Peyer's patch (tissue), 4 donors: Measurements from ENCODE around the gene C2orf92. TPM values are rescaled to one million over a fixed set of nuclear protein-coding genes. Genes with fewer than 3 reads are reported as not detected.

ENCODE experiments used
- DNase-seq, 3 donors: peaks; one replicate each; pipeline ENCODE4 v3.0.0-alpha.2; 2017 to 2019
- H3K27ac ChIP-seq, 4 donors: fragments of 200-600 bp; sonication (generic); one replicate each; pipeline ENCODE4 v1.5.1; 2016 to 2019
- H3K27me3 ChIP-seq, 2 donors: fragments of 200-600 bp; sonication (generic); one replicate each; pipeline ENCODE4 v1.5.1; 2019
- H3K36me3 ChIP-seq, 3 donors: fragments of 200-600 bp; sonication (generic); one replicate each; pipeline ENCODE4 v1.5.1; 2016 to 2019
- H3K4me1 ChIP-seq, 4 donors: fragments of 200-600 bp; sonication (generic); one replicate each; pipeline ENCODE4 v1.5.1; 2016 to 2019
- H3K4me3 ChIP-seq, 4 donors: fragments of 200-600 bp; sonication (generic); 1 replicate in 3 of 4; 2 replicates in 1 of 4; pipeline ENCODE4 v1.5.1; 2016 to 2019; ENCODE audit warnings: mild to moderate bottlenecking in 1 of 4
- H3K9me3 ChIP-seq, 4 donors: fragments of 200-600 bp; sonication (generic); one replicate each; pipeline ENCODE4 v1.5.1; 2016 to 2019; ENCODE audit warnings: mild to moderate bottlenecking in 1 of 4
- POLR2A ChIP-seq, 2 donors: fragments of 450-650 bp; IDR thresholded peaks; one replicate each; pipeline ENCODE4 v1.5.1; 2017; ENCODE audit warnings: antibody characterized with exemption in 2 of 2, mild to moderate bottlenecking in 2 of 2, moderate library complexity in 2 of 2
- total RNA-seq, 4 donors: library from RNA; depleted of rRNA; stranded (reverse); fragments of >200 nt; gene quantifications; one replicate each; pipeline ENCODE4 v1.1.0, GENCODE V29; 2016
- TF ChIP-seq, protein P1 (sequence below), 6 experiments: fragments of 450-650 bp in 4 of 6; fragments of 200-600 bp in 2 of 6; sonication (generic) in 1 of 6; IDR thresholded peaks; one replicate each; pipeline ENCODE4 v1.5.1; 2017 to 2019; ENCODE audit warnings: antibody characterized with exemption in 6 of 6, mild to moderate bottlenecking in 3 of 6, moderate library complexity in 1 of 6

Gene C2orf92
- total RNA-seq, 4 donors from 2014 or later = 5.3 to 70.1 (median 25.5) TPM

DNA sequence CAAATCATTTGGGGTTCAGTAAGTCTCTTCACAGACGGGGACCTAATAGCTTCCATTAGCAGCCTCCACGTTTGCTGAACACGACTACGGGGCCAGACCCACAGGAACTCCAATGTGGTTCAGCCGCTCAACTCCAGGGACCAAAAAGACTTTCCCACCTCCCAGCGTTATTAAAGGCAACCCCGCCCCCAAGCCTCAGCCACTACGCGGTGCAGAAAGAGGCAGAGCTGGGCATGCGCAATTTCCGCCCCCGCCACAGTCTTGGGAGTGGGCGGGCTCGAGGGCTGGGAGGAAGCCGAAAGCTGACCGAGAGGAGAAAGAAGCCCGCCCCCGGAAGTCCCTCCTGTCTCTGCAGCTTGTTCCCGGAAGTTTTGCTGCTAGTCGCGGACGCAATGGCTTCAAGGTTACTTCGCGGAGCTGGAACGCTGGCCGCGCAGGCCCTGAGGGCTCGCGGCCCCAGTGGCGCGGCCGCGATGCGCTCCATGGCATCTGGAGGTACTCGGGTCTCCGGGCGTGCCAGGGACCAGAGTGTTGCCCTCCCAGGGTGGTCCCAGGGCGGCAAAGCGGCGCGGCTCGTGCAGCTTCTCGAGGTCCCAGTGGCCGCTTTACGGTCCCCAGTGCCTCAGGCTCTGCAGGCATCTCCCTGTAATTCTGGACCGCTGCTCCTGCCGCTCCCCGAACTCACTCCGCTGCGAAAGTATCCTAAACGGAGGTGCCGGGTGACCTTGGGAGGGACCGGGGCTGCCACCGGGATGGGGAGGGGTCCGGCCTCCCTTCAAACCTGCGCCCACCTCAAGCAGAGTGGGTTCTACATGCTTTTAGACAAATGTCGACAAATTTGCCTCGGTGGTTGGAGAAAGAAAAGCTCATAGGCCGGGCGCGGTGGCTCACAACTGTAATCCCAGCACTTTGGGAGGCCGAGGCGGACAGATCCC is 23.6 kb upstream of the C2orf92 start, which contains the start of gene COX5B:
COX5B (plus strand) TSS at position 368 of the 935 bp plus-strand sequence; CDS start at position 393, 25 bp downstream.
- peak; percentile 98 to 100 (median 99) for DNase-seq
- Histone ChIP-seq H3K27me3 (no peaks in the 10 kb centered on the region), H3K9me3 (no peaks in the 10 kb centered on the region), H3K4me1 (peaks cover 0 to 38% (median 7%) of the 10 kb centered on the region in 4 donors), H3K27ac (peak within 1 kb of the TSS; percentile 91 to 95 (median 92)), H3K36me3 (peaks cover 0 to 24% (median 0%) of the 10 kb centered on the region in 3 donors), H3K4me3 (peak within 1 kb of the TSS; percentile 83 to 96 (median 90))
- peak; percentile 75 to 88 for TF ChIP-seq POLR2A (IDR thresholded peaks at IDR 0.05)
- TF ChIP-seq, protein P1, sequence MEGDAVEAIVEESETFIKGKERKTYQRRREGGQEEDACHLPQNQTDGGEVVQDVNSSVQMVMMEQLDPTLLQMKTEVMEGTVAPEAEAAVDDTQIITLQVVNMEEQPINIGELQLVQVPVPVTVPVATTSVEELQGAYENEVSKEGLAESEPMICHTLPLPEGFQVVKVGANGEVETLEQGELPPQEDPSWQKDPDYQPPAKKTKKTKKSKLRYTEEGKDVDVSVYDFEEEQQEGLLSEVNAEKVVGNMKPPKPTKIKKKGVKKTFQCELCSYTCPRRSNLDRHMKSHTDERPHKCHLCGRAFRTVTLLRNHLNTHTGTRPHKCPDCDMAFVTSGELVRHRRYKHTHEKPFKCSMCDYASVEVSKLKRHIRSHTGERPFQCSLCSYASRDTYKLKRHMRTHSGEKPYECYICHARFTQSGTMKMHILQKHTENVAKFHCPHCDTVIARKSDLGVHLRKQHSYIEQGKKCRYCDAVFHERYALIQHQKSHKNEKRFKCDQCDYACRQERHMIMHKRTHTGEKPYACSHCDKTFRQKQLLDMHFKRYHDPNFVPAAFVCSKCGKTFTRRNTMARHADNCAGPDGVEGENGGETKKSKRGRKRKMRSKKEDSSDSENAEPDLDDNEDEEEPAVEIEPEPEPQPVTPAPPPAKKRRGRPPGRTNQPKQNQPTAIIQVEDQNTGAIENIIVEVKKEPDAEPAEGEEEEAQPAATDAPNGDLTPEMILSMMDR (IDR thresholded peaks at IDR 0.05) = peak in 2 of 6 experiments; percentile 15 to 17

DNA sequence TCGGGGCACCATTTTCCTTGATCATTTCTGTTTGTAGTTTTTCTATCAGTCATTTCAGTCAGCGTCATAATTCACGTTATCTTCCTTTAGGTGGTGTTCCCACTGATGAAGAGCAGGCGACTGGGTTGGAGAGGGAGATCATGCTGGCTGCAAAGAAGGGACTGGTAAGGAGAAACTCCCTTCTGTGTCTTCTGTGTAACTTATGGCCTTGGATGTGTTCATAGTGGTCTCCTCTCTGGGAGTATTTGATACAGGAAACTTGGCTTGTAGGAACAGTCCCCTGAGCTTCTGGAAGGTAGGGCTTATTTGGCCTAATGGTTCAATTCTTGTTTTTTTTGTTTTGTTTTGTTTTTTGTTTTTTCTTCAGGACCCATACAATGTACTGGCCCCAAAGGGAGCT is 22.5 kb upstream of the C2orf92 start:
- Histone ChIP-seq H3K9me3 (no peaks in the 10 kb centered on the region), H3K36me3 (peaks cover 0 to 24% (median 0%) of the 10 kb centered on the region in 3 donors), H3K27ac (peak overlapping the region in 3 of 4 donors; percentile 91 to 95 (median 92)), H3K4me3 (peak overlapping the region; percentile 83 to 96 (median 90)), H3K27me3 (no peaks in the 10 kb centered on the region), H3K4me1 (peaks cover 0 to 38% (median 7%) of the 10 kb centered on the region in 4 donors)
- DNase-seq = no peak
- TF ChIP-seq, protein P1 (IDR thresholded peaks at IDR 0.05) = no peak
- no peak for TF ChIP-seq POLR2A (IDR thresholded peaks at IDR 0.05)

DNA sequence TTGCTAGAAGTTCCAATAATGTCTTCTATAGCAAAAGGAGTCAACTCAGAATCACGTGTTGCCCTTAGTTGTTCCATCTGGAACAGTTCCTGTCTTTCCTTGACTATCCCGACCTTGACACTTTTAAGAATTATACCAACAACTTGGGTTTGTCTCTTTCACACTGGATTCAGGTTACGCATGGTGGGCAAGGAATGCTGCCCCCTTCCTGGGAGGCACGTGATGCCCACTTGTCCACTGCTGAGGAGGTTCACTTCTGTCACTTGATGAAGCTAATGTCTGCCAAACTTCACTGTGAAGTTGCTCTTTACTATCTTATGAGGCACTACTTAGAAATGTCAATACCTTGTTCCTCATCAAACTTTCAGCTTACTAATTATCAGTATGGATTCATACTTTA is 18.4 kb upstream of the C2orf92 start:
- TF ChIP-seq, protein P1 (IDR thresholded peaks at IDR 0.05) = no peak
- no peak for TF ChIP-seq POLR2A (IDR thresholded peaks at IDR 0.05)
- peaks cover 0 to 34% (median 0%) of the 10 kb centered on the region in 3 donors for H3K36me3 ChIP-seq

DNA sequence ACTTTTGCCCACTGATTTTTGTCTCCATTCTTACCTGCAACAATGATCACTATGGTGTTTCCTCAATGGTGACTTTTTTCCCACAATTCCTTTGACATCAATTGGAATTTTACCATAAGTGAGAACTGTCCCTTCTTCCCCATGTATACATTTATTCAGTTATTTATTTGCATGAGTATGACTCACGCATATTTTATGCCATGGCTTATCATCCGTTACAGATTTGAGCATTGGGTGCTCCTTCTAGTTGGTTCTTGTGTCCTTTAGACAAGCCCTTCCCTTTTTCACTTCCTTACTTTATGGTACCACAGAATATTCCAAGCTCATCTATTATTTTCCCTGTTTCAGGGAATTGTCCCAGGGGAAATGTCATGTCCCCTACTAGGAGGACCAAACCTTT is 16.0 kb upstream of the C2orf92 start:
- Histone ChIP-seq H3K36me3 (peaks cover 0 to 44% (median 0%) of the 10 kb centered on the region in 3 donors), H3K27me3 (no peaks in the 10 kb centered on the region), H3K9me3 (no peaks in the 10 kb centered on the region), H3K4me1 (peaks cover 0 to 14% (median 0%) of the 10 kb centered on the region in 4 donors), H3K27ac (no peak overlapping the region), H3K4me3 (no peak overlapping the region)
- TF ChIP-seq, protein P1 (IDR thresholded peaks at IDR 0.05) = no peak
- no peak for TF ChIP-seq POLR2A (IDR thresholded peaks at IDR 0.05)
- DNase-seq = no peak

More for the DNA sequence above, 18.4 kb upstream of the C2orf92 start:
- Histone ChIP-seq H3K9me3 (no peaks in the 10 kb centered on the region), H3K4me3 (no peak overlapping the region), H3K4me1 (peaks cover 0 to 33% (median 7%) of the 10 kb centered on the region in 4 donors), H3K27me3 (no peaks in the 10 kb centered on the region), H3K27ac (peak overlapping the region in 1 of 4 donors; percentile 28)
- no peak for DNase-seq

DNA sequence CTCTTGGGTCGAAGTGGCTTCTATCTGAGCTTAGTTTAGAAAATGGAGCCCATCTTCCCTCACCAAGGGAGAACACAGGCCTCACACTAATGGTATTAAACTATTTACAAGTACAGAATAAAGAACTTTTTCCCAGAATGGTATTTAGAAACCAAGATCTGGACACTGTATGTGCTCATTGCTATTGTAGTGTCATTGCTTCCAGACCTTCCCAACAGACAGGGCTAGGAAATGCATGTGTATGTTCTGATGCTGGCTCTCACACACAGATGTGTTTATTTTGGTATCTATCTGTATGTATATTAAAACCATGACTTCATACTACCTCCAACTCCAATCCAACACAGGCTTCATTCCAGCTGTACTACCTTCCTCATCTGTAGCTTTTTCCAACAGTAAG is 15.6 kb upstream of the C2orf92 start:
- DNase-seq = no peak
- Histone ChIP-seq H3K4me1 (peaks cover 0 to 10% (median 0%) of the 10 kb centered on the region in 4 donors), H3K36me3 (peaks cover 0 to 44% (median 0%) of the 10 kb centered on the region in 3 donors), H3K4me3 (no peak overlapping the region), H3K27me3 (no peaks in the 10 kb centered on the region), H3K27ac (no peak overlapping the region), H3K9me3 (no peaks in the 10 kb centered on the region)
- no peak for TF ChIP-seq POLR2A (IDR thresholded peaks at IDR 0.05)
- TF ChIP-seq, protein P1 (IDR thresholded peaks at IDR 0.05) = no peak
